Midbrain (tissue), 1 donor: ENCODE measurements around the gene TBC1D14.

ENCODE experiments used
- DNase-seq: peaks from one replicate; lab custom pipeline; 2025; lab: John Stamatoyannopoulos, UW

Gene TBC1D14

DNA sequence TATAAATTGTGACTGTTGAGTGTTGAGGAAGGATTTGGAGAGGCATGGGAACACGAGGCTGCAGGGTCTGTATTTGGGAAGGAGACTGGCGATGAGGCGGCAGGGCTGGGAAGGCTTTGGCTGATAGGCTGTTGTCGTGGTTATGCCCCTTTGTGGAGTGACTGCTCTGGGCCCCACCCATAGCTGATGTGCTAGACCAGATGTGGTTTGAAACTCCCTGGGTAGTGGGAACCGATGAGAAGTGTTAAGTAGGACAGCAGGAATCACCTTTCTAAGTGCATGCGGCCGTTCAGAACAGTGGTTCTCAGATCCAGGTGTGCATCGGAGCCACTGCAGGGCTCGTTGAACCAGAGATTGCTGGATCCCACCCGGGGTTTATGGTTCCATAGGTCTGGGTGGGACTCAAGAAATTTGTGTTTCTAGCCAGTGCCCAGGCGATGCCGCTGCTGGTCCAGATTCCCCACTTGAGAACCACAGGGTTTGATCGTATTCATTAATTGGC is 42.3 kb downstream of the TBC1D14 start:
- DNase-seq = no peak

DNA sequence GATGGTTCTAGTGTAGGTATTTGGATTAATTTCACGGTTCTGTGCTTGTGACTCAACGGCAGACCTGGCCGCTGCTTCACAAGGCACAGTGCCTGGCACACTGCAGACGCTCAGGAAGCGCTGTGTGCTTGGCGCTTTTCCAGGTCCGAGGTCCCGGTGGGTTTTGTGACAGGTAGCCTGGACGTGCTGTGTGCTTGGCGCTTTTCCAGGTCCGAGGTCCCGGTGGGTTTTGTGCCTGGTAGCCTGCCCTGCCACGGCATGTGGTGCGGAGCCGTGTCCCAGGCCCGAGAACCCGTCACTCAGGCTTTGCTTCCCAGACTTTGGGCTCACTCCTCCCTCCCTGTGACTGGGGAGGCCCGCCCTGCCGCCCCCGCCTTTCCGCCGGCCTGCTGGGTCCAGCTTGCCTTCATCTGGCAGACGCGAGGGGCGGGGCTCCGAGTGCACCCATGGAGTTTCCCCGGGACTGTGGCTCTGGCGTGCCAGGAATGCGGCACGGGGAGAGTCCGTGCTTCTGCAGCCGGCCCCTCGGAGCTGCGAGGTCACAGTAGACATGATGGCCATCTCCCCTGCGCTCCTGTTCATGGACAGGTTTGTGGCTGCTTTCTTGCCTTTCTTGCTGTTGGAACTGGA is 44.2 kb downstream of the TBC1D14 start:
- no peak for DNase-seq

DNA sequence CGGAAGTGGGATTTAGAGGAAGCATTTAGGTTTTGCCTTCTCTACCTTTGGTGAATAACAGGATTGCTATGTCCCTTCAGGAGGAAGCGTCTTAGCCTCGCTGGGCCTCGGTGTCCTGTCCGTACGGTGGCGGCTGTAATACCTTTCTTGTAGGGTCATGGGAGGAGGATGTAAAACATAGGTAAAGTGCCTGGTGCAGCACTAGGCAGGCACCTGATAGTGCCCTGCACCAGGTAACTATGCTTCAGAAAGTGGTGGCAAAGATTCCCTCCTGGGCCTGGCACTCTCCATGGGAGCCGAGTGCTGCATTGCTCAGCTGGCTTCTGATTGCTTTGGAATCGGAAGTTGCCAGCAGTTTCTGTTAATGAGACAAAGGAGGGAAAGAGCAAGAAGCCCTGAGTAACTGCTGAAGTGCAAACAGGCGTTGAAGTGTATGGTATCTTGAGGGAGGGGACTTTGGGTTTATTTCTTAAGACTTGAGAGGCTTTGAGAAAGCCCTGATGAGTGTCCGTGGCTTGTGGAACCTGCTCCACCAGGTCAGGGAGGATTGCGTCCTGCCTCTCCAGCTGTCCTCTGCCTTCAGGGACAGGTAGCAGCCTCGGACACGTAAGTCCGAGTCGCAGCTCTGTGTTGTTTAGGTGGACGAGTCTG is 45.8 kb downstream of the TBC1D14 start:
- no peak for DNase-seq

DNA sequence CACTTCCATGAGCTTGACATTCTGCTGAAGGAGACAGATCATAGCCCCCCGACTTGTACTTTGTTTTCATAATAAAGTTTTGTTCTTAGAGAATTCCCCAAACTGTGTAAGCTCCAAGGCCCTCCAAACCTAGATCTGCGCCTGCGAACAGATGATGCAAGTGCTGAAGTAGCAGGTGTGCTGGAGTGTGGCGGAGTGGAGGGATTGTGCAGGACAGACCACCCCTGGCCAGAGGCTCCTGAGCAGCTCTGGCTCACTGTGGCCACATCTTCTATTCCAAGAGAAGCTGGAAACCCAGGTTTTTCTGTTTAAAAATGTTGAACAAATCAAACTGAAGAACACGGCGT is 46.4 kb downstream of the TBC1D14 start:
- DNase-seq = no peak

DNA sequence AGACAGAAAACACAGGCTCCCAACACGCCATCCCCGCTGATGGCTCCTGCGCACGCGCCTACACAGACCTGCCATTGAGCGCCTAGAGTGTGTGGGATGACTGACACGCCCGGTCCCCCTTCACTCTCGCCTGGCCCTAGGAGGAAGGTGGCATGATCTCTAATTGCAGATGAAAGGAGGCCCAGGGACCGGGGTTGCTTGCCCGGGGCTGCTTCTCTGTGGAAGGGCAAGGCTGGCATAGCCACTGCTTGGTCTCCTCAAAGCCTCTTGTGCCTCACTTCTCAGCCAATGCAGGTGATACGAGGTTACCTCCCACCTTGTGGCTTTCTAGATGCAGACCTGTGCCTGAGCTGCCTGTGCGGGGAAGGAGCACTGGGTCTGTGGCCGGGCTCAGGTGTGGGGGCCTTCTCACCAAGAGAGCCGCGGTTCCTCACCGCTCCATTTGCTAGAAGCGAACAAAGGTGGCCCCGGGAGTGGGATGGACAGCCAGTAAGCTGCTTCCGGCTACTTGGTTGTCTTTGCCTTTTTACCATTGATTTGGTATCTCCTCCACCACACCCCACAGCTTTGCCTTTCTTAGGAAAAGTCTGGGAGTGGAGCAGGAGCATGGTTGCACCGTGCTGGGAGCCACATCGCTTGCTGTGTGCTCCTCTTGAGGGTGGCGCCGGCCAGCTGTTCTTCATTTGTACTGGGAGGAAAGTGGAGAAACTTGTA is 47.0 kb downstream of the TBC1D14 start:
- DNase-seq = no peak

DNA sequence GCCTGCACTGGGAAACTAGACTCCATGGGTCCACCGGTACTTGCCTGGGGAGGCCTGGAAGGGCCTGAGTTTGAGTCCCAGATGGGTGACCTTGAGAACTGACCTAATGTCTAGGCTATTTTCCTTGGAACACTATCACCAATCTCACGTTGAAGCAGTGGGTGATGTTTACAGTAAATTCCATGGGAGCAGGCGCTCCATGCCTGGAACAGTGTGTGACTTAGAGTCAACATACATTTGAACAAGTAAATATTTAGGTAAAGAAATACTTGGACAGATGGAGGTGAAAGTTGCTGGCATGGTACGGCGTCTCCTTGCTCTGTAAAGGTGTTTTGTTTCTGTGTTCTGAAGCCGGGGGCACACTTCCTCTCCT is 47.5 kb downstream of the TBC1D14 start:
- no peak for DNase-seq

DNA sequence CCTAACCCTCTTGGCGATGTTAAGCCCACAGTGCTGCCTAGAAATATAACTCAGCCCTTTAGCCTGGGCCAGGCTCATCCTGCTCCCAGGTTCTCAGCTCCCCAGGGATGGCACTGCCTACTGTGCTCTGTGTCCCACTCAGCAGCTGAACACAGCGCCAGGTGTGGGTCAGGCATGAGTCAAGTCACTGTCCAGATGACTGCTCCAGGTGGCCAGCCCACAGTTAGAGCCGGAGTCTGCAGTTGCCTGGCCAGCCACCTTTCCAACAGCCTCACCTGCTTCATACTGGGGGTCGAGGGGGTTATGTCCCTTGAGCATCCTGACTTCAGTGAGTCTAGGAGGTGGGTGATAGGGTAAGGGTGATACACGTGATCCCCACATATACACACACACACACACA is 48.4 kb downstream of the TBC1D14 start:
- DNase-seq = no peak

DNA sequence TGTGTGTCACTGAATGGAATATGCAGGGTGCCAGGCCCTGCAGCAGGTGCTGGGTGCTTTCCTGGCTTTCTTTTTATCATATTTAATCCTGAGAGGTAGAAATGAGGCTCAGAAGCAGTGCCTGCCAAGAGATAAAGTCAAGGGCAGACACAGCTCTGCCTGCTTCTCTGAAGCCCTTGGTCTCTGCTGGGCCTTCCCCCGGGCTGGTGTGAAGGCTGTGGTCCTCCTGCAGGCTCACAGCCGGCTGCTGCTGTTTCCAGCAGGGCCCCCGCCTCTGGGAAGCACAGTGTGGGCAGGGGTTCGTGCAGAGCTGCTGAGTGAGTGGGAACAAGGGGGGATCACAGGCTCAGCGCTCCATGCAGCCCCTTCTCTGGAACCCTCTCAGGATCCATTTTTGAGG is 49.6 kb downstream of the TBC1D14 start:
- DNase-seq = no peak

DNA sequence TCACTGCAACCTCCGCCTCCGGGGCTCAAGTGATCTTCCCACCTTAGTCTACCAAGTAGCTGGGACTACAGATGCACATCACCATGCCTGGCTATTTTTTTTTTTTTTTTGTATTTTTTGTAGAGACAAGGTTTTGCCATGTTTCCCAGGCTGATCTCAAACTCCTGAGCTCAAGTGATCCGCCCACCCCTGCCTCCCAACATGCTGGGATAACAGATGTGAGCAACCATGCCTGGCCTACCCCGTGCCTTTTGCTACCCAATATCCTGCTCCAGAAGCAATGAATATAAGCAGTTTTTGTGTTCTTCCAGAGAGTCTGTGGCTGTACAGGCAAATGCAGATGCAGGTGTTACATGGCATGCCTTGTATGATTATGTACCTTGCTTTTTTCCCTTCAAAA is 50.5 kb downstream of the TBC1D14 start:
- no peak for DNase-seq

DNA sequence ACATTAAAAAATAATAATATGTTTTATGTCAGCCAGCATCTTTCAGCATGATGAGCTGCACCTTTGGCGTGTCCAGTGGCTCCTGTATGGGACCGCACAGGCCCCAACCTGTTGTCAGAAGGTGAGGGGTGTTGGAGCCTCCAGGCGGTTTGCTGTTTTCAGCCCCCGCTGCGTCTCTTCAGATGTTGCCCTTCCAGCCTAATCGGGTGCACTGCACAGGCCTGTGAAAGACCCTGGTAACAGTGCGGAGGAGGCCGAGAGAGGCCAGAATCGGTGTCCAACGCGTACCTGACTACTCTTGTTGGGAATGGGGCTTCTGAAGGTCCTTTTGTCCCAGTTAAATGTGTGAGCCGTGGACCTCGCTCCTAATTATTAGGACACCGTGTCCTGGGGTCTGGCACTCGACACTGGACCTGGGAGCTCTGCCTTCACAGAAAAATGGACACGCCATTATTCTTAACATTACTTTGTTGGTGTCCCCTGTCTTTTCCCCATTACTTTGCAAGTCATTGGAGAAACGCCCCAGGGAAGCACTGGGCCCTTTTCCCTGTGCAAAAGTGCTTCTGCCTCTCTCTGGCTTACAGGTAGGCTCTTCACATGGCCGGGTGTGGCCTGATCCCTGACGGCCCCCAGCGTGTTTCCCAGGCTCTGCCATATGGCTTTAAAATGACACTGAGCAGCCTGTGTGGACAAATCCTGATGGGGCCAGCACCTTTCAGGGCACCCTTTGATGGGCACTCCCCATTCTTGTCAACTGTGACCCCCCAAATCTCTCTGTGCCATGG is 51.2 kb downstream of the TBC1D14 start:
- no peak for DNase-seq

DNA sequence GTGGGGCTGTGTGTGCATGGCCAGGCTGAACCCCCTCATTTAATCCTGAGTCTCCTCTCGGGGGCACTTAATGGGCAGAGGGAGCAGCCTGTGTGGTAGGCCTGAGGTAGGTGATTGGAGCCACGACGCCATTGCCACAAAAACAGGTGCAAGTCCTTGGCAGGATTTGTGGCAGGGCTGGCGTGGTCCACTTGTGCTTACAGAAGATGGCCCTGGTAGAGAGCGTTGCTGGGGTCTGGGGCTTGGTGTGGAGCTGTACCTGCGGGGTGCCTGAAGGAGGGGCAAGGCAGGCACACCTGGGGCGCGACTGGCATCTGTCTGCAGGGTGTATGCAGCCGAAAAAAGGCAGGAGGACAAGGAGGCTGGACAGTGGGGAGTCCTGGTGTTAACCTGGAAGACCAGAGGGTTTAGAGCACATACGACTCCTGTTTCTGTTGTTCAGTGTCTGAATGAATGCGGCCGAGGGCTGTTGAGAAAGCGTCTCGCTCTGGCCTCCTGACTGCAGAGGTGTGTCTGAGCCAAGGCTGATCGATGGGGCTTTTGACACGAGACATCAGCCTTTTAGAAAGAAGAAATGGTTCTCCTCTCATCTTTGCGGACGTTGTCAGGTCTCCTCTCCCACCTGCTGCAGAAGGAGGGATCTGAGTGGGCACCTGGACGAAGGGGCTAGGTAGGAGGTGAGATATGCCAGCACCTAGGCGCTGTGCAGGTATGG is 52.0 kb downstream of the TBC1D14 start:
- no peak for DNase-seq

DNA sequence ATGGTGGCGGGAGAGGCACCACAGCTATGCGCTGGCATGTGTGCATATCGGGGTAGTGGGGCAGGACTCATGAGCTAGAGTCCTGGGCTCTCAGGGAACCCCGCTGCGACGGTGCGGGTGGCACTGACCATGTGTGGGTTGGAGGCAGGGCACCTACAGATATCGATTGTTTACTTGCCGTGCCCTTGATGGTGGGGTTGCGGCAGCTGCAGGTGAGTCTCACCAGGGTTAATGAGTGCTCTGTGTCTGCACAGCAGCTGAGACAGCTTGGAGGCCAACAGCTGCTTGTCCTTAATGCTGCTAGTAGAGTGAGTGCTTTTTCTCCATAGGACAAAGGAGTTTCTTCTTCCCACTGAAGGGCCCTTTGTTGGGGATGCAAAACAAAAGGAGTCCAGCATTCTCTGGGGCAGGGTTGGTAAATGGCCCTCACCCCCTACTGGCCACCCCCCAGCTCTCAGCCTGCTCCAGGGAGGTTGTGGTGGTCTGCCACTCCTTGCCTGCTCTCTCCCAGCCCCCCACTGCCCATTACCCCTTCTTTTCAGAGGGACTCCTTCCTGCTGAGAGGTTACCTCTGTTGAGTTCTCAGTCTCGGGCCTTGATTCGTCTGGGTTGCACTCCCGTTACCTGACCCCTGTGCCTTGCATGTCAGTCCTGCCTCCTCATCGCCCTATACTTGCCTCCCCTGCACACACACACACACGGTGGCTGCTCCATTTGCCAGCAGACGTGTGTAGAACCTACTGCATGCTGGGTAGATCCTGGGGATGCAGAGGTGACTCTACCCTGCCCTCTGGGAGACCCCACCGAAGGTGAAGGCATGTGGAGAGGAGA is 52.8 kb downstream of the TBC1D14 start:
- DNase-seq = peak; percentile 71

DNA sequence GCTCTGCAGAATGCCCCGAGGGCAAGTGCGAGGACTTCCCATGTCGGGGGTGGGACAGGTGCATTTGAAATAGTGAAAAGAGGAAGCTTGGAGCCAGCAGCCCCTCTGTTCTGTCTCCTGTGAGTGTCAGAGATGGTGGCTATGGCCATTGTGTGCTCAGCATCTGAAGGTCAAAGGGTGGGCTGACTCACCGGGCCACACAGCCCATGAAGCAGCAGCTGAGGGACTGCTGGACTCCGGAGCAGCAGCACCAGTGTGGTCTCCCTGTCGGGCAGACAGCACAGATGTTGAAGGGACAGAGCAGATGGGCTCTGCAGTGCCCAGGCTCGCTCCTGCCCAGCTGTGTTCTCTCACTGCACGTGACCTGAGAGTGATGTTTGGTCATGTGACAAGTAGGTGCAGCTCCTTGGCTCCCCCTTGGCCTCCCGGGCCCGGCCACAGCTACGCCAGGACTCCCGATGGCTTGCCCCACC is 53.5 kb downstream of the TBC1D14 start:
- DNase-seq = no peak

DNA sequence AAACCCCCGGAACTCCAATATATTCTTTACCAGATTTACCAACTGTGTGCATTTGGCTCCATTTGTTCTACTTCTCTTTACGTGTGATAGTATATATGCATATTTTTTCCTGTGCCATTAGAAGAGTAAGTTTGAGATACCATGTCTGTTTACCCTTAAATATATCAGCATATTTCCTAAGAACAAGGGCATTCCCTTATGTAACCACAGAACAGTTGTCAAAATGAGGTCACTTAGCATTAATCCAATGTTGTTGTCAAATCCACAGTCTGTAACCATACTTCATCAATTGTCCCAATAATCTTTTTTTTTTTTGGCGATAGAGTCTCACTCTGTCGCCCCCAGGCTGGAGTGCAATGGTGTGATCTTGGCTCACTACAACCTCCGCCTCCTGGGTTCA is 55.2 kb downstream of the TBC1D14 start:
- no peak for DNase-seq

DNA sequence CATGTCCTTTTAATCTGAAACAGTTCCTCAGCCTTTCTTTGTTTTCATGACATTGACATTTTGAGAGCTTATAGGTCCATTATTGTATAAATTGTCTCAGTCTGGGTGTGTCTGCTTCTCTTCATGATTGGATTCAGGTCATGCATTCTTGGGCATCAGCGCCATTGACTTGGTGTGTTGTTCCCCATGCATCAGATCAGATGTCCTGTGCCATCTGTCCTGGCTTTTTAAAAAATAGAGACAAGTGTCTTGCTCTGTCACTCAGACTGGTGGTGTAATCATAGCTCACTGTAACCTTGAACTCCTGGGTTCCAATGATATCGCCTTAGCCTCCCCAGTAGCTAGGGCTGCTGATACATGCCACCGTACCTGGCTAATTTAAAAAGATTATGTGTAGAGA is 55.7 kb downstream of the TBC1D14 start:
- DNase-seq = no peak

DNA sequence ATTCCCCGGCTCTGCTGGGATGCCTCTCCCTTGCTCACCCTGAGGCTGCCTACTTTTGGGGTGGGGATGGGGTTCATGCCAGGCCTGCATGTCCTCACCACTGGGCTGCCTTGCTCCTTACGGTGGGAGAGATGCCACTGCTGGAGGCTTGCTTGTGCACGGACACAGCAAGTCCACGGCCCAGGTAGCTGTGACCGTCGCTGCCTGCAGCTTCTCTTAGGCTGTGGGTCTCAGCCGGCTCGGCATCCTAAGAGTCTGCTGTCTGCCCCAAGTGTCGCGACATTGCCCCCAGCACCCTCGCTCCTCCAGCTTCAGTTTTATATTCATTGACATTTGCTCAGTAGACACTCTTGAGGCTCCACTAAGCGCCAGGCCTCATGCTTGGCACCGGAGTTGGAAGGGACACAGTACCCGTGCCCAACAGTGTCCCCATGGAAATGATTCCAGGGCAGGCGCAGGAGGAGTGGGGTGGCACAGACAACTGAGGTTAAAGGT is 58.3 kb downstream of the TBC1D14 start:
- DNase-seq = no peak

DNA sequence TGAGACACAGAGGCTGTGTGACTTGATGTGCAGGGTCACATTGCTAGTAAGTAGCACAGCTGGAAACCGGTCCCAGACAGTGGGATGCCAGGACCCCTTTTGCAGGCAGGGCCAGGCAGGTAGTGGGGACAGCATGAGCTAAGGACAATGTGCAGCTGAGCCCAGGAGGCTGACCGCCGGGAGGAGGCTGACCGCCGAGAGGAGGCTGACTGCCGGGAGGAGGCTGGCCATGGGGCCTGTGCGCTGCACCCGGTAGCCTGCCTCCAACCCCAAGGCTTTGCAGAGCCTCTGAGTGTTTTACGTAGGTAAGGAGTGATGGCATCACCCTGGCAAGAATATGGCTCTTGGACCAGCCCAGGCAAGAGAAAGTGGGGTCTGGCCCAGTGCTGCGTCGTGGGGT is 58.9 kb downstream of the TBC1D14 start:
- no peak for DNase-seq

DNA sequence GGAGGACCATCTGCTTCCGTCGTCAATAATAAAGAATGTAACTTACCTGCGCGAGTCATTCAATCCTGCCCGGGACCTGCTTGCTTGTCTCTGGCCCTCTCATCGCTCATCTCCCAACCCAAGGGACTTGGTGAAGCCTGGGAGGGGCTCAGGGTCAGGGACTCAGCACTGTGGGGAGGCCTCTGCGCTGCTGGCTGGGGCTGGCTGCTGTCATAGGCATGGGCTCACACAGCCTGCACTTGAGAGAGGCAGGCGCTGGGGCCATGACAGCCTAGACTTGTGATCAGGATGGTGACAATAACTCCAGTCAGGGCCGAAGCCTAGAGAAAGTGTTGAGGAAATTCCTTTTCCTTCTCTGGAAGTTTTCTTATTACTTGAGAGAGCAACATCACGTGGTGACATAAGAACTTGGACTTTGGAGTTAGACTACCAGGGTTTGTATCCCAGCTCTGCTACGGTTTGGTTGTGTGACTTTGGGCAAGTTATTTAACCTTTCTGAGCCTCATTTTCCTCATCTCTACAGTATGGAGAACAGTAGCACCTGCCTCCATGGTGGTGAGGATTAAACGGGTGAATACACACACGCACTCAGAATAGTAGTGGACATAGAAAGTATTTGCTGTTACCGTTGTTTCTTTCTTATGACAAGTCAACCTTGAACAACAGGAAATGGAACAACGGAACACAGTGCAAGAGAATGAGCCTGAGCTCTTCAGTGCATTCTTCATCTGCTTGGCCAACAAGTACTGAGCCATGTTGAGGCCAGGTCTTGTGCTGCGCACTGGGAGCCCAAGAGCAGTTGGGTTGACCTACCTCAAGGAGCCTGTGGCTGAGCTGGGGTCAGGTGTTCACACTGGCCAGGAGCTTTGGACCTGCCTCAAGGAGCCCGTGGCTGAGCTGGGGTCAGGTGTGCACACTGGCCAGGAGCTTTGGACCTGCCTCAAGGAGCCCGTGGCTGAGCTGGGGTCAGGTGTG is 60.5 kb downstream of the TBC1D14 start:
- no peak for DNase-seq

DNA sequence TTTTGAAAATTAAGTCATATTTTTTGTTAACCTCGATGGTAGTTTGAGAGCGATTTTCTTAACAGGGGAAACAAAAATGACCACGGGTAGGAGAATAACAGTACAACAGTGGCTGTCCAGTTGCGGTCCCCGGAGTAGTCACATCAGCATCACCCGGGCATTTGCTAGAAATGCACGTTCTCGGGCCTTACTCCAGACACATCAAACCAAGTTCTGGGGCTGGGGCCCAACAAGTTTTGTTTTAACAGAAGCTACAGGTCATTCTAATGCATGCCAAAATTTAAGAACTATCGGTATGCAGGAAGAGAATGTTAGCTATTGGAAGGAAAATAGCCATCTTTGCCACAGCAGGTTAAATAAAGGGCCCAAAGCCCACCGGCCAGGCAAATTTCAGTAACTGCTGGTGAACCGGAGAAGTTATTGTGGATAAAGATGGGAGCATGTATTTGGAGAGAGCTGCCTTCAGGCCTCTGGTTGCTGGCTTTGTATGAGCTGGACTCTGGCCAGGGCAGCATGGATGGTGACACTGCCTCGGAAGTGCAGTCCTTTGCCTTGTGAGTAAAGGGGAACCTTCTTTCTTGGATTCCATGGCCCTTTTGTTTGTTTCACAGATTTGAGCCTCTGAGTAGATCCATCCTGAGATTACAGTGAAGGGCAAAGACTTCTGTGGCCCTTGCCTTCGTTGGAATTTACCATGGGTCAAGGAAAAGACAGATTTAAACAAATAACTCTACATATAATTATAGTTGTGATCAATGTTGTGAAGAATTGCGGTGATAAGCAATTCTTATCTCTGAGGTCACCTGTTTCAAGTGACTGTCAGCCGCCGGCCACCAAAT is 62.1 kb downstream of the TBC1D14 start:
- DNase-seq = peak; percentile 40
